DOHH2 (cell line): Measurements from ENCODE around the gene ACTN1.

Source experiments
- CTCF ChIP-seq: fragments of 200-600 bp; sonication (generic); IDR thresholded peaks from one replicate; pipeline ENCODE4 v1.5.1; 2014; ENCODE audit warnings: antibody characterized with exemption, mild to moderate bottlenecking, low read depth, low read length; ENCODE audit not compliant: poor library complexity, severe bottlenecking
- EZH2phosphoT487 ChIP-seq: fragments of 200-600 bp; sonication (generic); IDR thresholded peaks from 2 replicates; pipeline ENCODE4 v1.6.1; 2017; ENCODE audit warnings: borderline replicate concordance, mild to moderate bottlenecking, antibody characterized with exemption, low read length, moderate library complexity, mixed read lengths

DNA sequence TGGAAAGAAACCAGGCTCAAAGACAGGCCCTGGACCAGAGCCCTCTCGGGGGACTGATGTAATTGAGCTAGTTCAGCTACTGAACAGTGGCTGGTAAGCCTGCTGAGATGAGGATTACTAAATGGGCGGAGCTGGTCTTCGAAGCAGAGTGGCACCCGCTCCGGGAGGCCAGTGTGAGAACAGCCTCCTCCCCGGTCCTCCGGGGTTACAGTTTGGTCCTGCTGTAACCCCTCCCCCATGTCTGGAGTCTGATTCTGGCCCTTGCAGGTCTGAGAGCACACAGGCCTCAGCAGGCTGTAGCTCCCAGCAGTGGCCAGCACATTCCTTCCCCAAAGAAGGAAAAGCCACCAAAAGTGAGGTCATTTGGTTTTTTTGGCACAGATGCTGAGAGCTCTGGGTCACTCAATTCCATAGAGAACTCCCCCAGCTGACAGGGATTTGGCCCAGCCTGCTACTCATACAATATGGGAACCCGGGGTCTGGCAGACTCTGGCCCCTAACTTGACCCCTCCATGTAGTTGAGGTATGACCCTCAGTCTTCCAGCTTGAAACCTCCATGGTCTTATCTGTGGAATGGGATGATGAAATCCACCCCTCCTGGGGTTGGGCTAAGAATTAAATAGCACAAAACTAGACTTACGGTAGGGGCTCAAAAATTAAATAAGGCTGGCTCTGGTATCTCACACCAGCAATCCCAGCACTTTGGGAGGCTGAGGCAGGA, 39.0 kb downstream of the ACTN1 start:
- TF ChIP-seq CTCF (no peak), EZH2phosphoT487 (no peak)
